ENCODE data around the gene HDAC7.

DNA sequence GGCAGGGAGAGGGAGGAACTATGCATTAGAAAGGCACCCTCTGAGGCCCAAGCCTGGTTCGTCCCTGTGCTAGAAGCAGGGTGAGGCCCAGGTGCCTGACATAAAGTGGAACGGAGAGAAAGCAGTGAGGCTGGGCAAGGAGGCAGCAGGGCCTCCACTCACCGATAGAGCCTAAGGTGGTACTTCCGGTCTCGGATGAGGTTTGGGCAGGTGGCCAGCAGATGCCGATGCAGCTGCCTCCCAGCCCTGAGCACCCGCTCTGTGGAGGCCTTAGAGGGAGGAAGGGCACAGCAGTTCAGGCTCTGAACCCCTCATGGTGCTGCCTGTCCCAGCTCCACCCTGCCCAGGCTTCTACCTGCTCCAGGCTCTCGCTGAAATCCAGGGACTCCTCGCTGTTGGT, 68.1 kb downstream of the HDAC7 start:
- TF ChIP-seq, protein P1, sequence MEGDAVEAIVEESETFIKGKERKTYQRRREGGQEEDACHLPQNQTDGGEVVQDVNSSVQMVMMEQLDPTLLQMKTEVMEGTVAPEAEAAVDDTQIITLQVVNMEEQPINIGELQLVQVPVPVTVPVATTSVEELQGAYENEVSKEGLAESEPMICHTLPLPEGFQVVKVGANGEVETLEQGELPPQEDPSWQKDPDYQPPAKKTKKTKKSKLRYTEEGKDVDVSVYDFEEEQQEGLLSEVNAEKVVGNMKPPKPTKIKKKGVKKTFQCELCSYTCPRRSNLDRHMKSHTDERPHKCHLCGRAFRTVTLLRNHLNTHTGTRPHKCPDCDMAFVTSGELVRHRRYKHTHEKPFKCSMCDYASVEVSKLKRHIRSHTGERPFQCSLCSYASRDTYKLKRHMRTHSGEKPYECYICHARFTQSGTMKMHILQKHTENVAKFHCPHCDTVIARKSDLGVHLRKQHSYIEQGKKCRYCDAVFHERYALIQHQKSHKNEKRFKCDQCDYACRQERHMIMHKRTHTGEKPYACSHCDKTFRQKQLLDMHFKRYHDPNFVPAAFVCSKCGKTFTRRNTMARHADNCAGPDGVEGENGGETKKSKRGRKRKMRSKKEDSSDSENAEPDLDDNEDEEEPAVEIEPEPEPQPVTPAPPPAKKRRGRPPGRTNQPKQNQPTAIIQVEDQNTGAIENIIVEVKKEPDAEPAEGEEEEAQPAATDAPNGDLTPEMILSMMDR (conservative IDR thresholded peaks at IDR 0.05; ENCODE audit: low read length): no peak
- no peak for TF ChIP-seq EZH2phosphoT487 (IDR thresholded peaks at IDR 0.05; ENCODE audit: borderline replicate concordance)
